GM13977 (cell line): ENCODE data around the gene LTA4H.

Experiments used
- DNase-seq: peaks from one replicate; pipeline ENCODE4 v3.0.0; 2012; ENCODE audit warnings: low spot score
- CTCF ChIP-seq: IDR thresholded peaks from 2 replicates; pipeline ENCODE4 v1.5.1; 2012; ENCODE audit warnings: mild to moderate bottlenecking, control low read depth; ENCODE audit not compliant: insufficient read depth; ENCODE audit errors: extremely low read depth, missing control alignments
- in situ Hi-C: fragments of 300-500 bp; cut with MboI; formaldehyde crosslinking; loops from one replicate; pipeline ENCODE4 v1.12.0; 2022; ENCODE audit warnings: low sequenced_read_pairs, low pct_unique_long_range_greater_than_20kb, mixed read lengths, inconsistent platforms; ENCODE audit not compliant: unreplicated experiment

The LTA4H gene

DNA sequence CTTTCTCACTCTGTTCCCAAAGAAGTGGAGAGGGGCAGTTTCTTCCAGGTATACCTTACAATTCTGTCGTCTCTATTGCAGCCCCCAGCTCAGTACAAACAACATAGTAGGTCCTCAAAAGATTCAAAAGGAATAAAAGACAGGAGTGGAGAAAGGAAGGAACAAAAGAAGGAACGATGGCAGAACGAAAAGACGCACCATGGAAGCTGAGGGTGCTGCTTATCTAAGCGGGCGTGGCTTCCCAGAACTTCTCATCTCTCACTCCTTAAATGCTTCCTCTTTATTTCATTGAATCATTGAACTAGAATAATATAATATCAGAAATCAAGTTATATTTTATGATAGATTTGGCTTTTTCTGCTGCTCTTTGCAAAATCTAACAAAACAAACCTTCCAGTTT, 13.7 kb upstream of the LTA4H start:
- TF ChIP-seq CTCF = no peak
- in situ Hi-C loops = no loop called here
- no peak for DNase-seq

- TF ChIP-seq CTCF = no peak
- in situ Hi-C loops = no loop called here
- no peak for DNase-seq
Measured at GRCh38 chr12:96048393-96048969, 13.1 kb upstream of the LTA4H start.

DNA sequence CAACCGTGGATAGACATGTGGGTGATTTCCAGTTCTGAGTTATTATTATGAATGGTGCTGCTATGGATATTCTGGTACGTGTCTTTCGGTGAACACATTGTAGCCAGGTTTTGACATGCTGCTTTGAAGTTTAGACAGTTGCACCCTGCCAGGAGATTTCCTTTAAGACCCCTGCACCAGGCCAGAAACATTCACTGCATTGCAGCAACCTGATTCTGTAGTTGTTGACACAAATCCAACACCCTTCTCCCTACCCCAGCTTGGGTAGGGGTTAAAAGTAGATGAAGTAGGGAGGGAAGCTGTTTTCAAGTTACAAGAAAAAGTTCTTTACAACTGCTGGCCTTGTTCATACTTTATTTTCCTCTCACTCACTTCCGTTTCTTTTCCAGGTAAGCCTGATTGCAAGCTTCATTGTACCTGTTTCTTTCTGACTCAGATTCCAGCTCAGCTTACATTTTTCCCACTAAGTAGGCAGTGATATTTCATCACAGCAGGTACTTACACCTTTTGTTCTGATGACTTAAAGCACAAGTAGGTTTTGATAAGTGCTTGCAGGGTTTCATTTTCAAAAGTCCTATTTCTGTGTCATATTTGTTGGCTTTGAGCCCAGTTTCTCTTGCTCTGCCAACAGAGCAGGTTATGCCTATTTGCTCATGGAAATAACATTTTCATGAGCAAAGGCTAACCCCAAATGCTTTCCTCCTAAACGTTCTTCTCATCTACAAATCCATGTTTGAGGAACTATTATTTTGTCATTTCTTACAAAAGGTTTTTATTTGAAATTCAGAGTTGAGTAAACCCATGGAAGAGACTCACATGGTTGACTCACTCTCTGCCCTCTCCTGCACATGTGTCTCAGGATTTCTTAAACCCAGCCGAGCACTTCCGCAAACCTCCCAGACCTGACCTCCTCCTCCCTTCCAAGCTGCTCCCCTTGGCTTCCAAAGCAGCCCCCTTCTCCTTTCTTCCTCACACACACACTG, 12.1 kb upstream of the LTA4H start:
- DNase-seq = peak; percentile 47
- no peak for TF ChIP-seq CTCF
- in situ Hi-C loops = no loop called here

DNA sequence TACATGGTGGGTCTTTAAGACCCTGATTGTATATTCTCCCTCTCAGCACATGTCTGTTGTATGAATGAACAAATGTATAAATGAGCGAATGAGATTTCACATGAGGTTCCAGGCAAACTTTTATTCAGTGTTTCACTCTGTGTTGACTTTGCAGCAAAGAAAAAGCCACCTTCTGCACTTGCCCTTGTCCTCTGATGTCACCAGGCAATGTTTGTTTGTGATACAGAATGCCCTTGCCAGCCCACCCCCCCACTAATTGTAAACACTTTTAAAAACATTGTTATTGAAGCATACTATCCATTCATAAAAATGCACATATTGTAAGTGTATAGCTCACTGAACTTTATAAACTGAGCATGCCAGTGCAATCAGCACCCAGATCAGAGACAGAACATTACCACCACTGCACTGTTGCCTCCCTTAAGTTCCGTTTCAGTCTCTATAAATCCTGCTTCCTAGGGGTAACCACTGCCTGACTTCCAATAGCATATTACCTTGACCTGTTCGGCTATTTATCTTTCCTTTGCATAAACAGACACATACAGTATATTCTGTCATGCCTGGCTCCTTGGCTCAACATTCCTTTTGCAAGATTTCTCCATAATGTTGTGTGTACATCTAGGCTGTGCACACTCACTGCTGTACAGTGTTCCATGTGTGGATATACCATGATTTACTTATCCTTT, 11.3 kb upstream of the LTA4H start:
- in situ Hi-C loops = no loop called here
- TF ChIP-seq CTCF = no peak
- DNase-seq = no peak

- DNase-seq = no peak
- in situ Hi-C loops = no loop called here
- TF ChIP-seq CTCF = no peak
Measured at GRCh38 chr12:96045566-96045965, 10.2 kb upstream of the LTA4H start.

DNA sequence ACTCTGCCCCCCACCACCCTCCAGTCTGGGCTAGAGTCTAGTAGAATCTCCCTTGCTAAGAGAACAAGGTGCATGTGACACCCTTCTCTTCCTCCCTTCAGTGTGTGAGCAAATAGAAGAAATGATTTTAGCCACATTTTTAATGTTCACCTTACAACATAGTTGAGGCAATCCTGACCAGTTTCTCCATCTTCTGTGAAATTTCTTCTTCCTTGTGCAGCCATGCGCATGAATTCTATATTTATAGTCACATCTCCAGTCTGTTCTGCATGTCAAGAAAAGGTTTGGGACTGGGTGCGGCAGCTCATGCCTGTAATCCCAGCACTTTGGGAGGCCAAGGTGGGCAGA, 9.5 kb upstream of the LTA4H start:
- in situ Hi-C loops = no loop called here
- TF ChIP-seq CTCF = no peak
- no peak for DNase-seq
